Measurements from ENCODE around the gene MBNL1. TPM values are rescaled to one million over a fixed set of nuclear protein-coding genes. Genes with fewer than 3 reads are reported as not detected.

The MBNL1 gene
- total RNA-seq, 1 donor from 2014 or later, result 79.5 TPM

DNA sequence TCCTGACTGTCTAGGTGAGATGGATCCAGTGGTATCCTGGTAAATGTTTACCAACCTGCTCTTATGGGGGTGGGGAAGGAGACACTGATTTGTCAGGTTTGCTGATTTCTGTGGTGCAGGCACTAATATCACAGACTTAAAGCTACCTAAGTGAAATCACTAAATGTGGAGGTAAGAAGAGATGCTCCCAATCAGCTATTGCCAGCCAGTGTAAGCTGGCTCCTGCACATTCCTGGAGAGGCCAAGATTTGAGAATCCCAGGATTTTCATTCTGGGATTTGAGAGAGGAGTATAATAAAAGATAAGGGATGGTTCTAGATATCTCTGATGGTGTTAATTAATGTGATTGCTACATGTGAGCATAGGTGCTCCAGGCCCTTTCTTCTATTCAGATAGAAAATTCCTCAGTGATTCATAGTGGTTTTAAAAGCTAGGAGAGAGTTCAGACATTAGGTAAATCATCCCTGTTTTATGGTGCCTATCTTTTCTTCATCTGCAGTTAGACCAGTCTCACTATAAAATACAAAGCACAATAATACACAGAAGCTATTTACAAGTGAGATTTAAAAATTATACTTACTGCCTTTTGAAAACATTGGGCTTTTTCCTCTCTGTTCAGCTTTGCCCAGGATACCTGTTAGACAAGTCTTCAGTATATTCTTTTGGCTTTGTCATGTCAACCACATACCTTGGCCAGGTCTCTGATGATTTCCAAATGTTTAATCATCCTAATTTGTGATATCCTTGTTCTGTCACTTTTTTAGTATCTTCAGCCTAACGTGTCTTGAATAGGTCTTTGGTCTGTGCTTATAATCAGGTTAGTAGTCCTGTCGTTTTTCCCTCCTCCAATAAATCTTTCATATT lies 90.9 kb downstream of the MBNL1 start:
- peak; percentile 67 for DNase-seq (ENCODE audit: low read depth)
- no peak overlapping the region for H3K4me3 ChIP-seq (ENCODE audit: low read depth, low read length)
- FAIRE-seq, result no peak
- no peaks in the 10 kb centered on the region for H3K27me3 ChIP-seq (ENCODE audit: control insufficient read depth, insufficient read depth, low read length)
- no peak for TF ChIP-seq CTCF (IDR thresholded peaks at IDR 0.05; ENCODE audit: insufficient read depth, low read length, severe bottlenecking)
- H3K36me3 ChIP-seq (ENCODE audit: control insufficient read depth, insufficient read depth, low read length), result no peaks in the 10 kb centered on the region

- Histone ChIP-seq H3K4me3 (ENCODE audit: low read depth, low read length) (no peak overlapping the region), H3K36me3 (ENCODE audit: control insufficient read depth, insufficient read depth, low read length) (no peaks in the 10 kb centered on the region), H3K27me3 (ENCODE audit: control insufficient read depth, insufficient read depth, low read length) (no peaks in the 10 kb centered on the region)
- no peak for TF ChIP-seq CTCF (IDR thresholded peaks at IDR 0.05; ENCODE audit: insufficient read depth, low read length, severe bottlenecking)
- no peak for DNase-seq (ENCODE audit: low read depth)
- no peak for FAIRE-seq
Measured at GRCh38 chr3:152360302-152360701, 91.6 kb downstream of the MBNL1 start.

DNA sequence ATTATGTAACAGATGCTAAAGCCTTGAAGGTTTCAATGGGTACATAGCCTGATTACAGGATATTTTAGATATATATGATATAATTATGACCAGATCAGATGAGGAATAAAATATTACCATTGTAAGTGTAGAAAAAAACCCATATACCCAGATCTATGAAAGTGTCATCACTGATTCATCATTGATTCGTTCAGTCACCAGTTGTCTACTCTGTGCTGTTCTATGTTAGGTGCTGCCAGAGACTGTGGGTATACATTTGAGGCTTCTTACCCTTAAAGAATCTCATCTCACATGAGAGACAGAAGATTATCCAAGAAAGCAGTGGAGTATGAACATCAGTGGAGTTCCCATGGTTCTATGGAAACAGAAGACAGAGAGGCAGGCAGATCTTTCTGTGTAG lies 92.2 kb downstream of the MBNL1 start:
- FAIRE-seq, result no peak
- no peaks in the 10 kb centered on the region for H3K27me3 ChIP-seq (ENCODE audit: control insufficient read depth, insufficient read depth, low read length)
- no peak overlapping the region for H3K4me3 ChIP-seq (ENCODE audit: low read depth, low read length)
- TF ChIP-seq CTCF (IDR thresholded peaks at IDR 0.05; ENCODE audit: insufficient read depth, low read length, severe bottlenecking), result no peak
- DNase-seq (ENCODE audit: low read depth), result no peak
- H3K36me3 ChIP-seq (ENCODE audit: control insufficient read depth, insufficient read depth, low read length), result no peaks in the 10 kb centered on the region

DNA sequence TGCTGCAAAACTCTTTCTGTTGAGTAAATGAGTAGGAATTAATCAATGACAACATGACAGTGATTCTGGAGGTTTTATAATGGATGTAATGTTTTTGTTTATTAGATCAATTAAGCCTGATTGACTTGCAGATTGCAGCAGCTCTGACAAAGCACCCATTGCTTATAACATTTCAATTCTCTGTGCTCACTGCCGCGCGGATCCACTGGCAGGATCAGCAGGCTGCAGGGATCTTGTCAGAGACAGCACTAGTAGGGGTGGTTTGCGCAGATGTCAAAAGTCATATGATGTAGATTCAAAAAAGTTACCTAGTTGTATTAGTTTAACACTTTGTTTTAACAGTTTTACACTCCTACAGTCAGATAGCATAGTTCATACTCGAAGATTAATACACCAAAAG lies 93.4 kb downstream of the MBNL1 start:
- Histone ChIP-seq H3K27me3 (ENCODE audit: control insufficient read depth, insufficient read depth, low read length) (no peaks in the 10 kb centered on the region), H3K36me3 (ENCODE audit: control insufficient read depth, insufficient read depth, low read length) (no peaks in the 10 kb centered on the region), H3K4me3 (ENCODE audit: low read depth, low read length) (no peak overlapping the region)
- FAIRE-seq (no peak), DNase-seq (ENCODE audit: low read depth) (no peak)
- TF ChIP-seq CTCF (IDR thresholded peaks at IDR 0.05; ENCODE audit: insufficient read depth, low read length, severe bottlenecking), result no peak

DNA sequence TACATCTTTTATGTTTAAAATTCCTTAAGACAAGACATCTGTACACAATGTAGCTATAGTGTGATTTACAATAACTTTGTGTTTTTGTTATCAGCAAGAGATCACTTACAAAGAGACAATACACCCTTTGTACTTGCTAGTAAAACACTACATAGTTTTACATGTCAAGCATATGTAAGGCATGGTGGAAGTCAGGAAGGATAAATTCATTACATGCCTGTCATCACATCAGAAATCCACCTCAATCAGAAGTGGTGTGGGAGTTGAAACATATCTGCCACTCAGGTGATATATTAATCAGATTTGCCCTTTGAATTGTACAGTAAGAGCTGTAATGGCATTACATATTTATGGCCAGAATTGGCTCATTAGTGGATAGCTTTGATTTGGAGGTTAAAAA lies 95.5 kb downstream of the MBNL1 start:
- no peak overlapping the region for H3K4me3 ChIP-seq (ENCODE audit: low read depth, low read length)
- H3K36me3 ChIP-seq (ENCODE audit: control insufficient read depth, insufficient read depth, low read length), result no peaks in the 10 kb centered on the region
- FAIRE-seq (no peak), DNase-seq (ENCODE audit: low read depth) (no peak)
- H3K27me3 ChIP-seq (ENCODE audit: control insufficient read depth, insufficient read depth, low read length), result no peaks in the 10 kb centered on the region
- no peak for TF ChIP-seq CTCF (IDR thresholded peaks at IDR 0.05; ENCODE audit: insufficient read depth, low read length, severe bottlenecking)

DNA sequence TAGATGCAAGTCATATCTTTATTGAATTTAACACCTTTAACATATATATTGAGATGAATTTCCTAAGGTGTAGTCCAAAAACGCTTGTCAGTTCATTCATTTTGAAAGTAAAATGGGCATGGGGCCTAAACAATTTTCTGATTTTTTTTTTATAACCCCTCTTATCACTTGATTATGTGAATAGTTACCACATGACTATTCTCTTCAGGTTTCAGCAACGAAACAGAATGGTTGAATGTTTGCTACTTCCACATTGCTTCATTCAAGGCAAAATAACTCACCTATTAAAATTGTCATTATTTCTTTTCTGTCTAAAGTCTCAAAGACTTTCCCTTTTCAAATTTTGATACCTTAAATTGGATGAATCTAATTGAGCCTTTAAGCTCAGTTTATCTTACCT lies 96.4 kb downstream of the MBNL1 start:
- DNase-seq (ENCODE audit: low read depth), result no peak
- H3K36me3 ChIP-seq (ENCODE audit: control insufficient read depth, insufficient read depth, low read length), result no peaks in the 10 kb centered on the region
- no peak for TF ChIP-seq CTCF (IDR thresholded peaks at IDR 0.05; ENCODE audit: insufficient read depth, low read length, severe bottlenecking)
- H3K4me3 ChIP-seq (ENCODE audit: low read depth, low read length), result no peak overlapping the region
- H3K27me3 ChIP-seq (ENCODE audit: control insufficient read depth, insufficient read depth, low read length), result no peaks in the 10 kb centered on the region
- FAIRE-seq, result no peak
